Mucosa of descending colon (tissue), 3 donors: ENCODE results near the gene SDF4. TPM values are rescaled to one million over a fixed set of nuclear protein-coding genes. Genes with fewer than 3 reads are reported as not detected.

Source experiments
- ATAC-seq: fragments of 200-7000 bp; cut with Tn5 transposase; one replicate; pipeline ENCODE4 v1.9.1; 2020; ENCODE audit warnings: mild to moderate bottlenecking, moderate library complexity
- DNase-seq, 3 donors: peaks; one replicate each; pipeline ENCODE4 v3.0.0-alpha.2; 2020
- H3K36me3 ChIP-seq: fragments of 200-600 bp; one replicate; pipeline ENCODE4 v1.8.0; 2021; ENCODE audit warnings: low read depth, mild to moderate bottlenecking
- H3K4me1 ChIP-seq: fragments of 200-600 bp; one replicate; pipeline ENCODE4 v1.8.0; 2021; ENCODE audit warnings: low read depth, mild to moderate bottlenecking
- H3K4me3 ChIP-seq: fragments of 200-600 bp; one replicate; pipeline ENCODE4 v1.8.0; 2021; ENCODE audit warnings: mild to moderate bottlenecking
- H3K9me3 ChIP-seq: fragments of 200-600 bp; one replicate; pipeline ENCODE4 v1.8.0; 2021; ENCODE audit warnings: mild to moderate bottlenecking
- CTCF ChIP-seq: fragments of 200-600 bp; IDR thresholded peaks from one replicate; pipeline ENCODE4 v1.8.0; 2022; ENCODE audit warnings: antibody characterized with exemption, mild to moderate bottlenecking
- intact Hi-C, 2 donors: fragments of 100-400 bp; cut with DNase I in 1 of 2; cut with micrococcal nuclease in 1 of 2; formaldehyde crosslinking; loops; one replicate each; pipeline versions ENCODE4 v1.11.0 to v1.11.1; 2022; cut with DNase I, micrococcal nuclease
- total RNA-seq, 3 donors: library from RNA; stranded (reverse); fragmentation: NEBNext Ultra II Directional in 2 of 3; extraction: Animal tissue kit (Norgen Biotek cat#: 25700) in 2 of 3; gene quantifications; one replicate each; pipeline versions ENCODE4 v1.2.1 to v1.2.4, GENCODE V29; 2021 to 2023
- donor health status: DM: no; HTN: no; CAD: no; lungs with moderate emphysema.
- donor health status: DM: no; HTN: no; CAD: no.
- donor health status: DM: no; HTN: yes; CAD: no.

Gene SDF4
- total RNA-seq, 3 donors from 2014 or later, result 169 to 257 (median 226) TPM

GRCh38 chr1:1183221-1183747, 48.5 kb downstream of the SDF4 start:
- intact Hi-C loops, result no loop called here
- H3K36me3 ChIP-seq, result no peaks in the 10 kb centered on the region
- TF ChIP-seq CTCF, result no peak
- ATAC-seq (no peak), DNase-seq (peak in 2 of 3 donors; percentile 18 to 38)
- no peaks in the 10 kb centered on the region for H3K9me3 ChIP-seq
- H3K4me1 ChIP-seq, result no peaks in the 10 kb centered on the region
- no peak overlapping the region for H3K4me3 ChIP-seq

GRCh38 chr1:1182491-1183220, 49.1 kb downstream of the SDF4 start:
- Histone ChIP-seq H3K4me1 (no peaks in the 10 kb centered on the region), H3K9me3 (no peaks in the 10 kb centered on the region), H3K4me3 (no peak overlapping the region), H3K36me3 (no peaks in the 10 kb centered on the region)
- intact Hi-C loops, result no loop called here
- DNase-seq (peak in 2 of 3 donors; percentile 23 to 38), ATAC-seq (no peak)
- no peak for TF ChIP-seq CTCF

- Histone ChIP-seq H3K9me3 (no peaks in the 10 kb centered on the region), H3K4me1 (no peaks in the 10 kb centered on the region), H3K36me3 (no peaks in the 10 kb centered on the region), H3K4me3 (no peak overlapping the region)
- intact Hi-C loops, result no loop called here
- ATAC-seq, result no peak
- no peak for TF ChIP-seq CTCF
- peak in 2 of 3 donors; percentile 20 to 39 for DNase-seq
Observed at GRCh38 chr1:1181938-1182410, 49.8 kb downstream of the SDF4 start.

GRCh38 chr1:1181129-1181937, 50.5 kb downstream of the SDF4 start:
- intact Hi-C loops, result no loop called here
- Histone ChIP-seq H3K9me3 (no peaks in the 10 kb centered on the region), H3K4me1 (no peaks in the 10 kb centered on the region), H3K36me3 (no peaks in the 10 kb centered on the region), H3K4me3 (no peak overlapping the region)
- TF ChIP-seq CTCF, result no peak
- peak in 2 of 3 donors; percentile 18 to 43 for DNase-seq
- no peak for ATAC-seq

GRCh38 chr1:1179983-1180861, 51.6 kb downstream of the SDF4 start:
- DNase-seq (peak in 2 of 3 donors; percentile 16 to 39), ATAC-seq (no peak)
- no peaks in the 10 kb centered on the region for H3K36me3 ChIP-seq
- H3K4me1 ChIP-seq, result no peaks in the 10 kb centered on the region
- H3K4me3 ChIP-seq, result no peak overlapping the region
- no peaks in the 10 kb centered on the region for H3K9me3 ChIP-seq
- intact Hi-C loops, result no loop called here
- no peak for TF ChIP-seq CTCF
